ENCODE data around the gene APBA2.

APBA2 gene

GRCh38 chr15:29107291-29107890, 221.6 kb downstream of the APBA2 start:
- DNase-seq (ENCODE audit: extremely low read depth, low read depth): no peak
- TF ChIP-seq CTCF (IDR thresholded peaks at IDR 0.05; ENCODE audit: low read depth, low read length): no peak

GRCh38 chr15:29107971-29108645, 222.3 kb downstream of the APBA2 start:
- DNase-seq (ENCODE audit: extremely low read depth, low read depth): no peak
- TF ChIP-seq CTCF (IDR thresholded peaks at IDR 0.05; ENCODE audit: low read depth, low read length): no peak

GRCh38 chr15:29109762-29110161, 224.0 kb downstream of the APBA2 start:
- TF ChIP-seq CTCF (IDR thresholded peaks at IDR 0.05; ENCODE audit: low read depth, low read length): no peak
- DNase-seq (ENCODE audit: extremely low read depth, low read depth): no peak

GRCh38 chr15:29110176-29110575, 224.4 kb downstream of the APBA2 start:
- no peak for TF ChIP-seq CTCF (IDR thresholded peaks at IDR 0.05; ENCODE audit: low read depth, low read length)
- DNase-seq (ENCODE audit: extremely low read depth, low read depth): no peak

- no peak for TF ChIP-seq CTCF (IDR thresholded peaks at IDR 0.05; ENCODE audit: low read depth, low read length)
- no peak for DNase-seq (ENCODE audit: extremely low read depth, low read depth)
Measured at GRCh38 chr15:29110733-29111132, 225.0 kb downstream of the APBA2 start.

GRCh38 chr15:29111705-29112281, 226.0 kb downstream of the APBA2 start:
- DNase-seq (ENCODE audit: extremely low read depth, low read depth): no peak
- no peak for TF ChIP-seq CTCF (IDR thresholded peaks at IDR 0.05; ENCODE audit: low read depth, low read length)

All from AG09319 (cell line).